H9 (cell line): ENCODE data around the gene MLC1. TPM values are rescaled to one million over a fixed set of nuclear protein-coding genes. Genes with fewer than 3 reads are reported as not detected.

ENCODE experiments used
- DNase-seq: peaks from one replicate; pipeline ENCODE4 v3.0.0-alpha.2; 2017
- H2AFZ ChIP-seq: one replicate; pipeline ENCODE4 v1.6.1; 2013; ENCODE audit warnings: mild to moderate bottlenecking, low read length, control low read depth, moderate library complexity
- H2AK5ac ChIP-seq: 2 replicates; pipeline ENCODE4 v1.6.1; 2013; ENCODE audit warnings: low read length, control low read depth, mixed read lengths; ENCODE audit not compliant: insufficient read length
- H2BK120ac ChIP-seq: one replicate; pipeline ENCODE4 v1.6.1; 2013; ENCODE audit warnings: low read depth, mild to moderate bottlenecking, low read length, control low read depth, inconsistent platforms; ENCODE audit not compliant: poor library complexity, severe bottlenecking
- H2BK12ac ChIP-seq: 2 replicates; pipeline ENCODE4 v1.6.1; 2013; ENCODE audit warnings: low read length, control low read depth, mixed read lengths, low read depth; ENCODE audit not compliant: insufficient read length
- H2BK15ac ChIP-seq: 2 replicates; pipeline ENCODE4 v1.6.1; 2013; ENCODE audit warnings: low read depth, low read length, control low read depth
- H2BK20ac ChIP-seq: one replicate; pipeline ENCODE4 v1.6.1; 2013; ENCODE audit warnings: low read depth, mild to moderate bottlenecking, low read length, control low read depth, inconsistent platforms; ENCODE audit not compliant: poor library complexity, severe bottlenecking
- H2BK5ac ChIP-seq: 2 replicates; pipeline ENCODE4 v1.6.1; 2013; ENCODE audit warnings: low read length, control low read depth, mixed read lengths; ENCODE audit not compliant: insufficient read length
- H3K14ac ChIP-seq: 2 replicates; pipeline ENCODE4 v1.6.1; 2013; ENCODE audit warnings: low read length, control low read depth; ENCODE audit not compliant: insufficient read depth
- H3K18ac ChIP-seq: 2 replicates; pipeline ENCODE4 v1.6.1; 2013; ENCODE audit warnings: low read depth, mild to moderate bottlenecking, mixed read lengths, low read length, control low read depth; ENCODE audit not compliant: insufficient read length
- H3K23ac ChIP-seq: 2 replicates; pipeline ENCODE4 v1.6.1; 2013; ENCODE audit warnings: low read length, control low read depth, mixed read lengths, low read depth; ENCODE audit not compliant: insufficient read length
- H3K23me2 ChIP-seq: 2 replicates; pipeline ENCODE4 v1.6.1; 2013; ENCODE audit warnings: low read depth, mild to moderate bottlenecking, mixed read lengths, low read length, control low read depth; ENCODE audit not compliant: insufficient read length, poor library complexity, severe bottlenecking
- H3K27ac ChIP-seq: 2 replicates; pipeline ENCODE4 v1.5.1; 2013; ENCODE audit warnings: low read length, control low read depth, mixed read lengths, low read depth; ENCODE audit not compliant: insufficient read length
- H3K27me3 ChIP-seq: 2 replicates; pipeline ENCODE4 v1.6.1; 2013; ENCODE audit warnings: low read length, control low read depth, inconsistent platforms; ENCODE audit not compliant: insufficient read depth
- H3K4ac ChIP-seq: 2 replicates; pipeline ENCODE4 v1.6.1; 2013; ENCODE audit warnings: low read depth, mild to moderate bottlenecking, control low read depth, inconsistent platforms, low read length, moderate library complexity
- H3K4me1 ChIP-seq: 2 replicates; pipeline ENCODE4 v1.6.1; 2013; ENCODE audit warnings: low read length, control low read depth, inconsistent platforms; ENCODE audit not compliant: insufficient read depth
- H3K4me2 ChIP-seq: 2 replicates; pipeline ENCODE4 v1.6.1; 2013; ENCODE audit warnings: low read length, control low read depth, mixed read lengths; ENCODE audit not compliant: insufficient read length, insufficient read depth
- H3K56ac ChIP-seq: 2 replicates; pipeline ENCODE4 v1.6.1; 2013; ENCODE audit warnings: low read depth, mild to moderate bottlenecking, mixed read lengths, low read length, control low read depth; ENCODE audit not compliant: insufficient read length
- H3K79me1 ChIP-seq: 2 replicates; pipeline ENCODE4 v1.6.1; 2013; ENCODE audit warnings: low read depth, mild to moderate bottlenecking, moderate library complexity, low read length, control low read depth, inconsistent platforms; ENCODE audit not compliant: insufficient read depth, poor library complexity, severe bottlenecking
- H3K79me2 ChIP-seq: 2 replicates; pipeline ENCODE4 v1.6.1; 2013; ENCODE audit warnings: low read length, control low read depth, inconsistent platforms; ENCODE audit not compliant: insufficient read depth
- H3K9ac ChIP-seq: 2 replicates; pipeline ENCODE4 v1.6.1; 2013; ENCODE audit warnings: low read length, control low read depth, mixed read lengths; ENCODE audit not compliant: insufficient read length; ENCODE audit errors: extremely low read depth
- H3K9me3 ChIP-seq: one replicate; pipeline ENCODE4 v1.6.1; 2013; ENCODE audit warnings: low read depth, low read length, inconsistent platforms; ENCODE audit not compliant: control insufficient read depth
- H3T11ph ChIP-seq: one replicate; pipeline ENCODE4 v1.6.1; 2013; ENCODE audit warnings: mild to moderate bottlenecking, low read length, control low read depth, inconsistent platforms
- H4K20me1 ChIP-seq: one replicate; pipeline ENCODE4 v1.6.1; 2013; ENCODE audit not compliant: control insufficient read depth, insufficient read length, insufficient read depth
- H4K5ac ChIP-seq: 2 replicates; pipeline ENCODE4 v1.6.1; 2013; ENCODE audit warnings: low read depth, mild to moderate bottlenecking, mixed read lengths, low read length, control low read depth; ENCODE audit not compliant: insufficient read length
- H4K8ac ChIP-seq: replicated peaks from 2 replicates; pipeline ENCODE4 v1.6.1; 2013; ENCODE audit warnings: low read length, control low read depth, mixed read lengths, low read depth; ENCODE audit not compliant: insufficient read length
- H4K91ac ChIP-seq: 2 replicates; pipeline ENCODE4 v1.6.1; 2013; ENCODE audit warnings: low read depth, mild to moderate bottlenecking, moderate library complexity, mixed read lengths, low read length, control low read depth; ENCODE audit not compliant: insufficient read length
- H3K27ac Mint-ChIP-seq, 3 experiments: 2 replicates in 2 of 3; 3 replicates in 1 of 3; pipeline ENCODE4 v1.8.0; 2020 to 2021; ENCODE audit warnings: mixed read lengths in 3 of 3, mild to moderate bottlenecking in 1 of 3, moderate library complexity in 1 of 3
- H3K27me3 Mint-ChIP-seq: 2 replicates; pipeline ENCODE4 v1.8.0; 2021; ENCODE audit warnings: low read depth, mild to moderate bottlenecking, moderate library complexity, mixed read lengths
- H3K36me3 Mint-ChIP-seq, 3 experiments: 2 replicates in 2 of 3; 3 replicates in 1 of 3; pipeline ENCODE4 v1.8.0; 2020 to 2021; ENCODE audit warnings: low read depth in 3 of 3, mixed read lengths in 3 of 3; ENCODE audit not compliant: insufficient read depth in 1 of 3
- H3K4me1 Mint-ChIP-seq, 2 experiments: 2 replicates each; pipeline ENCODE4 v1.8.0; 2020; ENCODE audit warnings: mixed read lengths in 2 of 2
- H3K4me3 Mint-ChIP-seq, 2 experiments: 2 replicates in 1 of 2; 3 replicates in 1 of 2; pipeline ENCODE4 v1.8.0; 2020 to 2021; ENCODE audit warnings: mild to moderate bottlenecking in 2 of 2, mixed read lengths in 2 of 2, moderate library complexity in 1 of 2
- H3K9me3 Mint-ChIP-seq, 2 experiments: 2 replicates in 1 of 2; 3 replicates in 1 of 2; pipeline ENCODE4 v1.8.0; 2020; ENCODE audit warnings: mild to moderate bottlenecking in 2 of 2, mixed read lengths in 2 of 2, moderate library complexity in 1 of 2
- WGBS: extraction: QIAGEN DNeasy Blood & Tissue Kit; methylation state at CpG from one replicate; pipeline ENCODE4 v1.1.7; 2013; ENCODE audit warnings: missing lambda C conversion rate, low lambda C conversion rate, mixed read lengths; ENCODE audit not compliant: insufficient read length; ENCODE audit errors: extremely low coverage; 5-methylcytosine and 5-hydroxymethylcytosine counted together
- total RNA-seq: library from RNA; stranded (reverse); gene quantifications from 2 replicates; pipeline ENCODE4 v1.2.1, GENCODE V29; 2021
- TF ChIP-seq, protein P1 (sequence below): fragments of 200-600 bp; sonication (generic); conservative IDR thresholded peaks from 3 replicates; pipeline ENCODE4 v1.8.0; 2021; ENCODE audit warnings: antibody characterized with exemption, mild to moderate bottlenecking

The MLC1 gene
- total RNA-seq, 1 experiment from 2014 or later, result not detected

DNA sequence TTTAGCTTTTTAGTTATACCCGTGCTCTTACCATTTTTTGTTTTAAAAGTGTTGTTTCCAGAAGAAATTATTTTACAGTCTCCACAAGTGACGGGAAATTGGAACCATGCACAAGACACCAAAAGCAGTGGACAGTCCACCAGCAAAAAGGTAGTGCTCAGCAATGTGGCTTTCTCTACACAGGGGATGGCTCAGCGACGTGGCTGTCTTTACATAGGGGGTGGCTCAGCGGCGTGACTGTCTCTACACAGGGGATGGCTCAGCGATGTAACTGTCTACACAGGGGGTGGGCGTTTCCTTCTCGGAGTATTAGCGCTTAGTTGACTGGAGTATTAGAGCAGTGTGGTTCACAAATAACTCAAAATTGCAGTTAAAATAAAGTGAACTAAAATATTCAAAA lies 49.3 kb upstream of the MLC1 start:
- Histone ChIP-seq H2BK12ac (no peak overlapping the region), H2AK5ac (no peak overlapping the region), H3K27ac (no peak overlapping the region), H2AFZ (no peak overlapping the region), H4K5ac (no peak overlapping the region), H3K27me3 (no peaks in the 10 kb centered on the region), H3K23me2 (no peaks in the 10 kb centered on the region), H3K4me1 (no peaks in the 10 kb centered on the region), H4K20me1 (no peaks in the 10 kb centered on the region), H3K79me2 (no peaks in the 10 kb centered on the region), H3K56ac (no peak overlapping the region), H4K91ac (no peak overlapping the region), H2BK120ac (no peak overlapping the region), H3K23ac (no peak overlapping the region), H3K9ac (no peak overlapping the region), H2BK15ac (no peak overlapping the region), H3K79me1 (no peaks in the 10 kb centered on the region), H3K4me2 (no peak overlapping the region), H3T11ph (no peak overlapping the region), H3K18ac (no peak overlapping the region), H3K9me3 (no peaks in the 10 kb centered on the region), H4K8ac (no peak overlapping the region), H3K14ac (no peak overlapping the region), H2BK5ac (no peak overlapping the region), H2BK20ac (no peak overlapping the region), H3K4ac (no peak overlapping the region)
- no peaks in the 10 kb centered on the region for H3K4me1 Mint-ChIP-seq
- no peaks in the 10 kb centered on the region for H3K36me3 Mint-ChIP-seq
- no peak for DNase-seq
- TF ChIP-seq, protein P1, sequence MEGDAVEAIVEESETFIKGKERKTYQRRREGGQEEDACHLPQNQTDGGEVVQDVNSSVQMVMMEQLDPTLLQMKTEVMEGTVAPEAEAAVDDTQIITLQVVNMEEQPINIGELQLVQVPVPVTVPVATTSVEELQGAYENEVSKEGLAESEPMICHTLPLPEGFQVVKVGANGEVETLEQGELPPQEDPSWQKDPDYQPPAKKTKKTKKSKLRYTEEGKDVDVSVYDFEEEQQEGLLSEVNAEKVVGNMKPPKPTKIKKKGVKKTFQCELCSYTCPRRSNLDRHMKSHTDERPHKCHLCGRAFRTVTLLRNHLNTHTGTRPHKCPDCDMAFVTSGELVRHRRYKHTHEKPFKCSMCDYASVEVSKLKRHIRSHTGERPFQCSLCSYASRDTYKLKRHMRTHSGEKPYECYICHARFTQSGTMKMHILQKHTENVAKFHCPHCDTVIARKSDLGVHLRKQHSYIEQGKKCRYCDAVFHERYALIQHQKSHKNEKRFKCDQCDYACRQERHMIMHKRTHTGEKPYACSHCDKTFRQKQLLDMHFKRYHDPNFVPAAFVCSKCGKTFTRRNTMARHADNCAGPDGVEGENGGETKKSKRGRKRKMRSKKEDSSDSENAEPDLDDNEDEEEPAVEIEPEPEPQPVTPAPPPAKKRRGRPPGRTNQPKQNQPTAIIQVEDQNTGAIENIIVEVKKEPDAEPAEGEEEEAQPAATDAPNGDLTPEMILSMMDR, result no peak
- no peak overlapping the region for H3K27ac Mint-ChIP-seq
- H3K9me3 Mint-ChIP-seq, result peaks cover 0 to 3% of the 10 kb centered on the region in 2 experiments; a peak in 1 of 5 replicates
- WGBS, result no CpG with 5 or more reads among the region's 10 CpGs
- H3K27me3 Mint-ChIP-seq, result peaks cover 4% of the 10 kb centered on the region
- no peak overlapping the region for H3K4me3 Mint-ChIP-seq
